ENCODE data around the gene CCN6.

The CCN6 gene

GRCh38 chr6:112015725-112016124 is 38.2 kb upstream of the CCN6 start:
- no peak for DNase-seq (ENCODE audit: low read depth, low spot score)
- Histone ChIP-seq H3K4me3 (no peak overlapping the region), H3K9me3 (ENCODE audit: low read depth, low read length) (no peaks in the 10 kb centered on the region), H3K9ac (ENCODE audit: insufficient read length) (no peak overlapping the region), H3K36me3 (ENCODE audit: insufficient read depth, low read length) (no peaks in the 10 kb centered on the region), H3K27ac (no peak overlapping the region)
- TF ChIP-seq EZH2 (IDR thresholded peaks at IDR 0.05) (no peak), POLR2AphosphoS5 (IDR thresholded peaks at IDR 0.05; ENCODE audit: borderline replicate concordance, low read depth, low read length) (no peak), FOXP2 (optimal IDR thresholded peaks at IDR 0.05; ENCODE audit: control extremely low read depth, extremely low read length, insufficient read depth) (no peak)

GRCh38 chr6:112016320-112016719 is 37.6 kb upstream of the CCN6 start:
- no peak for TF ChIP-seq FOXP2 (optimal IDR thresholded peaks at IDR 0.05; ENCODE audit: control extremely low read depth, extremely low read length, insufficient read depth)
- no peak for TF ChIP-seq POLR2AphosphoS5 (IDR thresholded peaks at IDR 0.05; ENCODE audit: borderline replicate concordance, low read depth, low read length)
- no peak for TF ChIP-seq EZH2 (IDR thresholded peaks at IDR 0.05)

DNA sequence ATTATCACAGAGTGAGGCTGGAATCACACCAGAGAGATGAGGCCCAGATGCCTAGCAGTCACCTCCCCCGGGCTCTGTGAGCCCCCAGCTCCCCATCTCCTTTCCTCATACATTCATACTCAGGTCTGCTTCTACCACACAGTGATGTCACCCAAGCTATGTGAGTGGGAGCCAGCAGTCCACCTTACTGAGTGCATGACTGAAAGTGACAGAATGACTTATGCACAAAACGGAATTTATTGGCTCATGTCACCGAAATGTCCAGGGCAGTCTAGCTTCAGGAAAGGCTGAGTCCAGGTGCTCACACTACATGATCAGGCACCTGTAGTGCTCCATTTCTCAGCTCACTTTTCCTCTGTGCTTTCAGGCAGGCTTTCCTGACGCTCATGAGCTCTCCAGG is 36.7 kb upstream of the CCN6 start:
- H3K9ac ChIP-seq (ENCODE audit: insufficient read length) = no peak overlapping the region
- DNase-seq (ENCODE audit: low read depth, low spot score) = no peak
- TF ChIP-seq POLR2AphosphoS5 (IDR thresholded peaks at IDR 0.05; ENCODE audit: borderline replicate concordance, low read depth, low read length) (no peak), EZH2 (IDR thresholded peaks at IDR 0.05) (no peak), FOXP2 (optimal IDR thresholded peaks at IDR 0.05; ENCODE audit: control extremely low read depth, extremely low read length, insufficient read depth) (no peak)
- no peaks in the 10 kb centered on the region for H3K9me3 ChIP-seq (ENCODE audit: low read depth, low read length)
- no peak overlapping the region for H3K4me3 ChIP-seq
- no peak overlapping the region for H3K27ac ChIP-seq
- no peaks in the 10 kb centered on the region for H3K36me3 ChIP-seq (ENCODE audit: insufficient read depth, low read length)

More at GRCh38 chr6:112016320-112016719, 37.6 kb upstream of the CCN6 start:
- no peak overlapping the region for H3K9ac ChIP-seq (ENCODE audit: insufficient read length)
- no peak overlapping the region for H3K27ac ChIP-seq
- no peaks in the 10 kb centered on the region for H3K9me3 ChIP-seq (ENCODE audit: low read depth, low read length)
- no peak overlapping the region for H3K4me3 ChIP-seq
- H3K36me3 ChIP-seq (ENCODE audit: insufficient read depth, low read length) = no peaks in the 10 kb centered on the region
- DNase-seq (ENCODE audit: low read depth, low spot score) = no peak

GRCh38 chr6:112017760-112018537 is 36.0 kb upstream of the CCN6 start:
- no peak overlapping the region for H3K27ac ChIP-seq
- no peak overlapping the region for H3K9ac ChIP-seq (ENCODE audit: insufficient read length)
- no peak overlapping the region for H3K4me3 ChIP-seq
- H3K9me3 ChIP-seq (ENCODE audit: low read depth, low read length) = no peaks in the 10 kb centered on the region
- TF ChIP-seq EZH2 (IDR thresholded peaks at IDR 0.05) (no peak), POLR2AphosphoS5 (IDR thresholded peaks at IDR 0.05; ENCODE audit: borderline replicate concordance, low read depth, low read length) (no peak), FOXP2 (optimal IDR thresholded peaks at IDR 0.05; ENCODE audit: control extremely low read depth, extremely low read length, insufficient read depth) (no peak)
- DNase-seq (ENCODE audit: low read depth, low spot score) = no peak
- no peaks in the 10 kb centered on the region for H3K36me3 ChIP-seq (ENCODE audit: insufficient read depth, low read length)

GRCh38 chr6:112018619-112019416 is 35.1 kb upstream of the CCN6 start:
- no peak overlapping the region for H3K27ac ChIP-seq
- no peak overlapping the region for H3K9ac ChIP-seq (ENCODE audit: insufficient read length)
- TF ChIP-seq POLR2AphosphoS5 (IDR thresholded peaks at IDR 0.05; ENCODE audit: borderline replicate concordance, low read depth, low read length) (no peak), FOXP2 (optimal IDR thresholded peaks at IDR 0.05; ENCODE audit: control extremely low read depth, extremely low read length, insufficient read depth) (no peak), EZH2 (IDR thresholded peaks at IDR 0.05) (no peak)
- no peaks in the 10 kb centered on the region for H3K36me3 ChIP-seq (ENCODE audit: insufficient read depth, low read length)
- H3K9me3 ChIP-seq (ENCODE audit: low read depth, low read length) = no peaks in the 10 kb centered on the region
- DNase-seq (ENCODE audit: low read depth, low spot score) = no peak
- H3K4me3 ChIP-seq = no peak overlapping the region

DNA sequence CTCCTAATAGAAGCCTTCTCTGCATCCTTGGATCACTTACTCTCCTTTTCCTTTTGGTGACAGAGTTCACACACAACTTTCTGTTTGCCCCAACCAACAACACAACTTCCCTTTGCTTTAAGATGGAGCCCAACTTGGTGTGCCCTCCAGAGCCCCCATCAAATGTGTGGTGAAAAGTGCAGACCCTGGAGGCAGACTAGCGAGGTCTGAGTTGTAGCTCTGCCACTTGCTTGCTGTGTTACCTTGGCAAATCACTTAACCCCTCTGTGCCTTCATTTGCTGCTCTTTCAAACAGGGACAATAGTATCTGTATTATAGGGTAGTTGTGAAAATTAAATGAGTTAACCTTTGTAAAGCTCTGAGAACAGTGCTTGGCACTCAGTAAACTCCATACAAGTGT is 34.3 kb upstream of the CCN6 start:
- Histone ChIP-seq H3K27ac (no peak overlapping the region), H3K9ac (ENCODE audit: insufficient read length) (no peak overlapping the region), H3K9me3 (ENCODE audit: low read depth, low read length) (no peaks in the 10 kb centered on the region), H3K36me3 (ENCODE audit: insufficient read depth, low read length) (no peaks in the 10 kb centered on the region), H3K4me3 (no peak overlapping the region)
- TF ChIP-seq FOXP2 (optimal IDR thresholded peaks at IDR 0.05; ENCODE audit: control extremely low read depth, extremely low read length, insufficient read depth) (no peak), POLR2AphosphoS5 (IDR thresholded peaks at IDR 0.05; ENCODE audit: borderline replicate concordance, low read depth, low read length) (no peak), EZH2 (IDR thresholded peaks at IDR 0.05) (no peak)
- no peak for DNase-seq (ENCODE audit: low read depth, low spot score)

DNA sequence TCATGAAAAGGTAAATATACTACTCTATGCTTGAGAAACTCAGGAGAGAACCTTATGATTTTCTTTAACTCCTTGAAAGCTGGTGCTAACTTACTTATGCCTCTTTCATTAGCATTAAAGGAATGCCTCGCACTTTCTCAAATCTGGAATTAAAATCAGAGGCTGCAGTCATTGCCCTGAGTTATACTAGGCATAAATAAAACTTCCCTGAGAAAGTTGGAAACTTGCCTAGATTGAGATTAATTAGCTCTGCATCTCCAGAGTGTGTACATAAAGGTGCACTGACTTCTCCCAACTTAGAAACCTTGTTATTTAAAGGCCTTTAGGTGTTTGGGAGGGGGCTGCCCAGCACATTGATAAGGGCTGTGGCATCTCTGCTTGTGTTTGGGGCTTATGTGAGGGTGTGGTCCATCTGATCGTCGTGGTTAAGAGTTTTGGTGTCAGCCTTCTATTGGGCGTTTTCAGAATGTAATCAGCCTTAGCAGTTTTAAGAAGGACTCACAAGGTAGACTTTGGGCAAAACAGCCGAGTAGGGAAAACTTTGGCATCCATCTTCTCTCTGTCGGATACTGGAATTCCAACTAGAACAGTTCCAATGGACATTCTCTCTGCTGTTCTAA is 32.1 kb upstream of the CCN6 start:
- no peaks in the 10 kb centered on the region for H3K36me3 ChIP-seq (ENCODE audit: insufficient read depth, low read length)
- no peak overlapping the region for H3K9ac ChIP-seq (ENCODE audit: insufficient read length)
- no peak overlapping the region for H3K27ac ChIP-seq
- TF ChIP-seq EZH2 (IDR thresholded peaks at IDR 0.05) = no peak
- TF ChIP-seq FOXP2 (optimal IDR thresholded peaks at IDR 0.05; ENCODE audit: control extremely low read depth, extremely low read length, insufficient read depth) = no peak
- TF ChIP-seq POLR2AphosphoS5 (IDR thresholded peaks at IDR 0.05; ENCODE audit: borderline replicate concordance, low read depth, low read length) = no peak
- DNase-seq (ENCODE audit: low read depth, low spot score) = no peak
- no peaks in the 10 kb centered on the region for H3K9me3 ChIP-seq (ENCODE audit: low read depth, low read length)
- H3K4me3 ChIP-seq = no peak overlapping the region

DNA sequence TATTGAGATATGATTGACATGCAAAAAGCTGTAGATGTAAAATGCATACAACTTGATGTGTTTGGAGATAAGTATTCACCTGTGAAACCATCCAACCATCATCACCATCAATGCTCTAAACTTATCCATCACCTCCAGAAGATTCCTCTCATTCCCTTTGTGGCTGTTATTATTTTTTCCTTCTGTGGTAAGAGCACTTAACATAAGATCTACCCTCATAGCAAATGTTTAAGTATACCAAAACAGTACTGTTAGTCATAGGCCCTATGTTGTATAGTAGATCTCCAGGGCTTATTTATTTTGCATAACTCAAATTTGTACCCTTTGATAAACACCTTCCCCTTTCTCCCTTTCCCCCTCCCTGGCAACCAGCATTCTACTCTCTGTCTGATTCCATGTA is 31.2 kb upstream of the CCN6 start:
- H3K9ac ChIP-seq (ENCODE audit: insufficient read length) = no peak overlapping the region
- no peaks in the 10 kb centered on the region for H3K9me3 ChIP-seq (ENCODE audit: low read depth, low read length)
- no peaks in the 10 kb centered on the region for H3K36me3 ChIP-seq (ENCODE audit: insufficient read depth, low read length)
- H3K4me3 ChIP-seq = no peak overlapping the region
- no peak overlapping the region for H3K27ac ChIP-seq
- DNase-seq (ENCODE audit: low read depth, low spot score) = no peak
- no peak for TF ChIP-seq EZH2 (IDR thresholded peaks at IDR 0.05)
- no peak for TF ChIP-seq POLR2AphosphoS5 (IDR thresholded peaks at IDR 0.05; ENCODE audit: borderline replicate concordance, low read depth, low read length)
- TF ChIP-seq FOXP2 (optimal IDR thresholded peaks at IDR 0.05; ENCODE audit: control extremely low read depth, extremely low read length, insufficient read depth) = no peak
